ENCODE data around the gene SNRK.
"Not testable (repeated sequence)": the region's sequence is repeated elsewhere in the genome, so short reads cannot be mapped to it uniquely, and the experiment has no call there.

Gene SNRK

GRCh38 chr3:43348852-43349574 is 62.7 kb downstream of the SNRK start:
- no peak for DNase-seq

GRCh38 chr3:43349716-43350115 is 63.4 kb downstream of the SNRK start:
- no peak for DNase-seq

GRCh38 chr3:43353393-43353792 is 67.1 kb downstream of the SNRK start:
- DNase-seq = no peak

- DNase-seq = no peak
Observed at GRCh38 chr3:43353923-43354670, 67.8 kb downstream of the SNRK start.

GRCh38 chr3:43356033-43356432 is 69.7 kb downstream of the SNRK start:
- DNase-seq = not testable (repeated sequence)

- no peak for DNase-seq
Observed at GRCh38 chr3:43361077-43361476, 74.7 kb downstream of the SNRK start.

GRCh38 chr3:43362183-43362582 is 75.8 kb downstream of the SNRK start:
- no peak for DNase-seq

- no peak for DNase-seq
Observed at GRCh38 chr3:43362961-43363360, 76.6 kb downstream of the SNRK start.

GRCh38 chr3:43363621-43364266 is 77.4 kb downstream of the SNRK start:
- no peak for DNase-seq

- no peak for DNase-seq
Observed at GRCh38 chr3:43364494-43364893, 78.2 kb downstream of the SNRK start.

GRCh38 chr3:43364926-43365325 is 78.6 kb downstream of the SNRK start:
- no peak for DNase-seq

GRCh38 chr3:43365601-43366305 is 79.4 kb downstream of the SNRK start:
- DNase-seq = no peak

- no peak for DNase-seq
Observed at GRCh38 chr3:43366481-43366880, 80.1 kb downstream of the SNRK start.

- no peak for DNase-seq
Observed at GRCh38 chr3:43366885-43367284, 80.5 kb downstream of the SNRK start.

- DNase-seq = no peak
Observed at GRCh38 chr3:43369404-43370292, 83.3 kb downstream of the SNRK start.

- no peak for DNase-seq
Observed at GRCh38 chr3:43370293-43370980, 84.1 kb downstream of the SNRK start.

GRCh38 chr3:43371494-43371893 is 85.2 kb downstream of the SNRK start:
- no peak for DNase-seq

GRCh38 chr3:43372007-43372740 is 85.8 kb downstream of the SNRK start:
- no peak for DNase-seq

- no peak for DNase-seq
Observed at GRCh38 chr3:43372809-43373559, 86.6 kb downstream of the SNRK start.

- DNase-seq = no peak
Observed at GRCh38 chr3:43373560-43373928, 87.2 kb downstream of the SNRK start.

Data from DMS 273 treated with DMSO at 0.1 percent for 48 hours (cell line).